DMS114 treated with DMSO at 0.1 percent for 48 hours (cell line): ENCODE data around the gene LRRC37A3.
"Not testable (repeated sequence)": the region's sequence is repeated elsewhere in the genome, so short reads cannot be mapped to it uniquely, and the experiment has no call there.

Experiments
- DNase-seq: peaks from one replicate; lab custom pipeline; 2025; ENCODE audit not compliant: unreplicated experiment; lab: John Stamatoyannopoulos, UW

The LRRC37A3 gene

GRCh38 chr17:64919289-64920025 is at the start of gene LRRC37A3:
Gene LRRC37A3, minus strand, starts transcription at chr17:64919478. Its CDS starts 22,221 bp downstream, at chr17:64897257.
- DNase-seq = peak; percentile 94

- not testable (repeated sequence) for DNase-seq
Measured at GRCh38 chr17:64965873-64966287, 46.6 kb upstream of the LRRC37A3 start.

- not testable (repeated sequence) for DNase-seq
Measured at GRCh38 chr17:64965256-64965872, 46.1 kb upstream of the LRRC37A3 start.

- no peak for DNase-seq
Measured at GRCh38 chr17:64964796-64965195, 45.5 kb upstream of the LRRC37A3 start.

GRCh38 chr17:64963814-64964213 is 44.5 kb upstream of the LRRC37A3 start:
- not testable (repeated sequence) for DNase-seq

GRCh38 chr17:64961563-64962378 is 42.5 kb upstream of the LRRC37A3 start:
- DNase-seq = peak; percentile 76

GRCh38 chr17:64951877-64952276 is 32.6 kb upstream of the LRRC37A3 start:
- no peak for DNase-seq

- DNase-seq = no peak
Measured at GRCh38 chr17:64950871-64951270, 31.6 kb upstream of the LRRC37A3 start.

GRCh38 chr17:64947152-64947551 is 27.9 kb upstream of the LRRC37A3 start:
- DNase-seq = no peak

- no peak for DNase-seq
Measured at GRCh38 chr17:64941761-64942160, 22.5 kb upstream of the LRRC37A3 start.

GRCh38 chr17:64941045-64941444 is 21.8 kb upstream of the LRRC37A3 start:
- DNase-seq = no peak

GRCh38 chr17:64940055-64940454 is 20.8 kb upstream of the LRRC37A3 start:
- no peak for DNase-seq

GRCh38 chr17:64938925-64939474 is 19.7 kb upstream of the LRRC37A3 start:
- DNase-seq = no peak

GRCh38 chr17:64938290-64938689 is 19.0 kb upstream of the LRRC37A3 start:
- no peak for DNase-seq

GRCh38 chr17:64936117-64936516 is 16.8 kb upstream of the LRRC37A3 start:
- no peak for DNase-seq

GRCh38 chr17:64934284-64934778 is 15.1 kb upstream of the LRRC37A3 start:
- not testable (repeated sequence) for DNase-seq

- not testable (repeated sequence) for DNase-seq
Measured at GRCh38 chr17:64932850-64933249, 13.6 kb upstream of the LRRC37A3 start.

- DNase-seq = not testable (repeated sequence)
Measured at GRCh38 chr17:64930374-64930773, 11.1 kb upstream of the LRRC37A3 start.

GRCh38 chr17:64929419-64930209 is 10.3 kb upstream of the LRRC37A3 start:
- not testable (repeated sequence) for DNase-seq

- not testable (repeated sequence) for DNase-seq
Measured at GRCh38 chr17:64928701-64929100, 9.4 kb upstream of the LRRC37A3 start.
